Activated CD4-positive, alpha-beta T cell treated with anti-CD3 and anti-CD28 coated beads, Interleukin-2, amount 10 ng/mL, durations not matched to agents 24 days and 14 days (primary cell): ENCODE measurements around the gene RHOBTB1. TPM values are rescaled to one million over a fixed set of nuclear protein-coding genes. Genes with fewer than 3 reads are reported as not detected.

ENCODE experiments used
- DNase-seq: peaks from one replicate; pipeline ENCODE4 v3.0.0; 2022
- H3K27ac Mint-ChIP-seq: one replicate; pipeline ENCODE4 v1.8.0; 2022; ENCODE audit warnings: mild to moderate bottlenecking, mixed read lengths
- H3K27me3 Mint-ChIP-seq: one replicate; pipeline ENCODE4 v1.8.0; 2022; ENCODE audit warnings: mixed read lengths
- H3K36me3 Mint-ChIP-seq: one replicate; pipeline ENCODE4 v1.8.0; 2022; ENCODE audit warnings: low read depth, mild to moderate bottlenecking, mixed read lengths
- H3K4me1 Mint-ChIP-seq: one replicate; pipeline ENCODE4 v1.8.0; 2021; ENCODE audit warnings: mixed read lengths
- H3K4me3 Mint-ChIP-seq: one replicate; pipeline ENCODE4 v1.8.0; 2022; ENCODE audit warnings: mild to moderate bottlenecking, moderate library complexity, mixed read lengths
- H3K9me3 Mint-ChIP-seq: one replicate; pipeline ENCODE4 v1.8.0; 2021; ENCODE audit warnings: mixed read lengths
- intact Hi-C: fragments of 100-400 bp; cut with micrococcal nuclease; formaldehyde crosslinking; loops from one replicate; pipeline ENCODE4 v1.15.1; 2023
- total RNA-seq: library from RNA; stranded (reverse); gene quantifications from 2 replicates; pipeline ENCODE4 v1.2.3, GENCODE V29; 2022

The RHOBTB1 gene
- total RNA-seq, 1 donor from 2014 or later: not detected

GRCh38 chr10:60870803-60871202 is 73.2 kb downstream of the RHOBTB1 start:
- intact Hi-C loops: no loop called here
- no peak for DNase-seq
- Mint-ChIP-seq H3K9me3 (no peaks in the 10 kb centered on the region), H3K4me3 (no peak overlapping the region), H3K27ac (no peak overlapping the region), H3K4me1 (no peaks in the 10 kb centered on the region), H3K27me3 (peaks cover 3% of the 10 kb centered on the region), H3K36me3 (no peaks in the 10 kb centered on the region)

- no peaks in the 10 kb centered on the region for H3K9me3 Mint-ChIP-seq
- H3K36me3 Mint-ChIP-seq: no peaks in the 10 kb centered on the region
- no peak overlapping the region for H3K27ac Mint-ChIP-seq
- no peaks in the 10 kb centered on the region for H3K4me1 Mint-ChIP-seq
- no peak overlapping the region for H3K4me3 Mint-ChIP-seq
- intact Hi-C loops: no loop called here
- H3K27me3 Mint-ChIP-seq: peaks cover 2% of the 10 kb centered on the region
- no peak for DNase-seq
Observed at GRCh38 chr10:60870416-60870728, 73.6 kb downstream of the RHOBTB1 start.

- Mint-ChIP-seq H3K36me3 (no peaks in the 10 kb centered on the region), H3K4me3 (no peak overlapping the region), H3K9me3 (no peaks in the 10 kb centered on the region), H3K27ac (no peak overlapping the region), H3K4me1 (no peaks in the 10 kb centered on the region), H3K27me3 (peaks cover 2% of the 10 kb centered on the region)
- intact Hi-C loops: no loop called here
- DNase-seq: no peak
Observed at GRCh38 chr10:60869652-60870415, 74.2 kb downstream of the RHOBTB1 start.

- H3K9me3 Mint-ChIP-seq: no peaks in the 10 kb centered on the region
- no peak overlapping the region for H3K4me3 Mint-ChIP-seq
- no peak for DNase-seq
- H3K4me1 Mint-ChIP-seq: no peaks in the 10 kb centered on the region
- peaks cover 2% of the 10 kb centered on the region for H3K27me3 Mint-ChIP-seq
- H3K27ac Mint-ChIP-seq: no peak overlapping the region
- H3K36me3 Mint-ChIP-seq: no peaks in the 10 kb centered on the region
- intact Hi-C loops: no loop called here
Observed at GRCh38 chr10:60868946-60869345, 75.0 kb downstream of the RHOBTB1 start.

GRCh38 chr10:60865198-60865783 is 78.7 kb downstream of the RHOBTB1 start:
- Mint-ChIP-seq H3K27ac (no peak overlapping the region), H3K36me3 (no peaks in the 10 kb centered on the region), H3K4me1 (no peaks in the 10 kb centered on the region), H3K4me3 (no peak overlapping the region), H3K9me3 (no peaks in the 10 kb centered on the region), H3K27me3 (peaks cover 3% of the 10 kb centered on the region)
- no peak for DNase-seq
- intact Hi-C loops: no loop called here

GRCh38 chr10:60863796-60864195 is 80.2 kb downstream of the RHOBTB1 start:
- H3K9me3 Mint-ChIP-seq: no peaks in the 10 kb centered on the region
- no peaks in the 10 kb centered on the region for H3K36me3 Mint-ChIP-seq
- H3K27me3 Mint-ChIP-seq: peaks cover 6% of the 10 kb centered on the region
- DNase-seq: no peak
- H3K4me3 Mint-ChIP-seq: no peak overlapping the region
- intact Hi-C loops: no loop called here
- no peaks in the 10 kb centered on the region for H3K4me1 Mint-ChIP-seq
- no peak overlapping the region for H3K27ac Mint-ChIP-seq

- intact Hi-C loops: no loop called here
- no peaks in the 10 kb centered on the region for H3K4me1 Mint-ChIP-seq
- DNase-seq: no peak
- no peak overlapping the region for H3K27ac Mint-ChIP-seq
- peaks cover 4% of the 10 kb centered on the region for H3K27me3 Mint-ChIP-seq
- no peak overlapping the region for H3K4me3 Mint-ChIP-seq
- H3K9me3 Mint-ChIP-seq: no peaks in the 10 kb centered on the region
- no peaks in the 10 kb centered on the region for H3K36me3 Mint-ChIP-seq
Observed at GRCh38 chr10:60862517-60862916, 81.5 kb downstream of the RHOBTB1 start.

GRCh38 chr10:60856405-60856804 is 87.6 kb downstream of the RHOBTB1 start:
- DNase-seq: no peak
- H3K9me3 Mint-ChIP-seq: no peaks in the 10 kb centered on the region
- H3K4me3 Mint-ChIP-seq: no peak overlapping the region
- intact Hi-C loops: no loop called here
- H3K4me1 Mint-ChIP-seq: no peaks in the 10 kb centered on the region
- H3K27ac Mint-ChIP-seq: no peak overlapping the region
- peaks cover 4% of the 10 kb centered on the region for H3K27me3 Mint-ChIP-seq
- H3K36me3 Mint-ChIP-seq: no peaks in the 10 kb centered on the region

- DNase-seq: no peak
- no peak overlapping the region for H3K27ac Mint-ChIP-seq
- peaks cover 4% of the 10 kb centered on the region for H3K27me3 Mint-ChIP-seq
- H3K4me3 Mint-ChIP-seq: no peak overlapping the region
- intact Hi-C loops: no loop called here
- H3K4me1 Mint-ChIP-seq: no peaks in the 10 kb centered on the region
- H3K9me3 Mint-ChIP-seq: no peaks in the 10 kb centered on the region
- no peaks in the 10 kb centered on the region for H3K36me3 Mint-ChIP-seq
Observed at GRCh38 chr10:60853637-60854036, 90.3 kb downstream of the RHOBTB1 start.

- Mint-ChIP-seq H3K9me3 (no peaks in the 10 kb centered on the region), H3K4me3 (no peak overlapping the region), H3K27me3 (peaks cover 6% of the 10 kb centered on the region), H3K36me3 (no peaks in the 10 kb centered on the region), H3K4me1 (no peaks in the 10 kb centered on the region), H3K27ac (no peak overlapping the region)
- no peak for DNase-seq
- intact Hi-C loops: no loop called here
Observed at GRCh38 chr10:60853107-60853506, 90.9 kb downstream of the RHOBTB1 start.

GRCh38 chr10:60849740-60850139 is 94.2 kb downstream of the RHOBTB1 start:
- H3K4me1 Mint-ChIP-seq: no peaks in the 10 kb centered on the region
- H3K4me3 Mint-ChIP-seq: no peak overlapping the region
- H3K9me3 Mint-ChIP-seq: no peaks in the 10 kb centered on the region
- no peaks in the 10 kb centered on the region for H3K36me3 Mint-ChIP-seq
- H3K27ac Mint-ChIP-seq: no peak overlapping the region
- no peak for DNase-seq
- intact Hi-C loops: no loop called here
- H3K27me3 Mint-ChIP-seq: peaks cover 11% of the 10 kb centered on the region

GRCh38 chr10:60849217-60849616 is 94.8 kb downstream of the RHOBTB1 start:
- intact Hi-C loops: no loop called here
- H3K36me3 Mint-ChIP-seq: no peaks in the 10 kb centered on the region

GRCh38 chr10:60848680-60849079 is 95.3 kb downstream of the RHOBTB1 start:
- H3K4me3 Mint-ChIP-seq: no peak overlapping the region
- H3K9me3 Mint-ChIP-seq: no peaks in the 10 kb centered on the region
- no peak overlapping the region for H3K27ac Mint-ChIP-seq
- peaks cover 9% of the 10 kb centered on the region for H3K27me3 Mint-ChIP-seq
- intact Hi-C loops: no loop called here
- H3K4me1 Mint-ChIP-seq: no peaks in the 10 kb centered on the region
- no peak for DNase-seq
- no peaks in the 10 kb centered on the region for H3K36me3 Mint-ChIP-seq

More at GRCh38 chr10:60849217-60849616, 94.8 kb downstream of the RHOBTB1 start:
- H3K27me3 Mint-ChIP-seq: peaks cover 10% of the 10 kb centered on the region
- no peaks in the 10 kb centered on the region for H3K4me1 Mint-ChIP-seq
- no peak overlapping the region for H3K4me3 Mint-ChIP-seq
- DNase-seq: no peak
- H3K27ac Mint-ChIP-seq: no peak overlapping the region
- H3K9me3 Mint-ChIP-seq: no peaks in the 10 kb centered on the region

- Mint-ChIP-seq H3K9me3 (no peaks in the 10 kb centered on the region), H3K36me3 (no peaks in the 10 kb centered on the region), H3K27ac (no peak overlapping the region), H3K4me1 (no peaks in the 10 kb centered on the region), H3K4me3 (no peak overlapping the region), H3K27me3 (peaks cover 9% of the 10 kb centered on the region)
- DNase-seq: no peak
- intact Hi-C loops: no loop called here
Observed at GRCh38 chr10:60848126-60848525, 95.9 kb downstream of the RHOBTB1 start.

- no peak overlapping the region for H3K27ac Mint-ChIP-seq
- no peaks in the 10 kb centered on the region for H3K36me3 Mint-ChIP-seq
- H3K9me3 Mint-ChIP-seq: no peaks in the 10 kb centered on the region
- no peak overlapping the region for H3K4me3 Mint-ChIP-seq
- peaks cover 12% of the 10 kb centered on the region for H3K27me3 Mint-ChIP-seq
- no peak for DNase-seq
- intact Hi-C loops: no loop called here
- H3K4me1 Mint-ChIP-seq: no peaks in the 10 kb centered on the region
Observed at GRCh38 chr10:60846173-60846572, 97.8 kb downstream of the RHOBTB1 start.
